Measurements from ENCODE around the gene LINGO1. TPM values are rescaled to one million over a fixed set of nuclear protein-coding genes. Genes with fewer than 3 reads are reported as not detected.

LINGO1 gene
- total and polyA plus RNA-seq, 5 donors = 5.1 to 12.1 (median 8.1) TPM

- intact Hi-C loops (cut with DNase I) = no loop called here
- Histone ChIP-seq H3K27ac (ENCODE audit: low read length) (no peak overlapping the region), H3K9me3 (ENCODE audit: control insufficient read depth, low read length) (no peaks in the 10 kb centered on the region), H3K4me1 (ENCODE audit: control insufficient read depth, insufficient read depth, low read length) (peaks cover 3% of the 10 kb centered on the region), H3K4me3 (ENCODE audit: low read length) (no peak overlapping the region), H3K27me3 (ENCODE audit: control insufficient read depth, insufficient read depth) (no peaks in the 10 kb centered on the region)
- 92% methylated on average over 6 of the region's 6 CpGs for WGBS
- DNase-seq = peak in 1 of 3 donors; percentile 51
- ATAC-seq = no peak
Measured at GRCh38 chr15:77605547-77605946, 27.2 kb downstream of the LINGO1 start.

GRCh38 chr15:77604973-77605372 lies 27.7 kb downstream of the LINGO1 start:
- WGBS = 77% methylated on average over 2 of the region's 2 CpGs
- H3K4me3 ChIP-seq (ENCODE audit: low read length) = no peak overlapping the region
- ATAC-seq (no peak), DNase-seq (no peak)
- peaks cover 3% of the 10 kb centered on the region for H3K4me1 ChIP-seq (ENCODE audit: control insufficient read depth, insufficient read depth, low read length)
- intact Hi-C loops (cut with DNase I) = no loop called here
- H3K9me3 ChIP-seq (ENCODE audit: control insufficient read depth, low read length) = no peaks in the 10 kb centered on the region
- no peaks in the 10 kb centered on the region for H3K27me3 ChIP-seq (ENCODE audit: control insufficient read depth, insufficient read depth)
- no peak overlapping the region for H3K27ac ChIP-seq (ENCODE audit: low read length)

- ATAC-seq (no peak), DNase-seq (peak in 2 of 3 donors; percentile 21 to 30)
- Histone ChIP-seq H3K27me3 (ENCODE audit: control insufficient read depth, insufficient read depth) (no peaks in the 10 kb centered on the region), H3K4me3 (ENCODE audit: low read length) (no peak overlapping the region), H3K4me1 (ENCODE audit: control insufficient read depth, insufficient read depth, low read length) (peaks cover 3% of the 10 kb centered on the region), H3K27ac (ENCODE audit: low read length) (no peak overlapping the region), H3K9me3 (ENCODE audit: control insufficient read depth, low read length) (no peaks in the 10 kb centered on the region)
- intact Hi-C loops (cut with DNase I) = no loop called here
- WGBS = 80% methylated on average over 14 of the region's 14 CpGs
Measured at GRCh38 chr15:77603611-77604336, 28.9 kb downstream of the LINGO1 start.

- 98% methylated on average over 1 of the region's 1 CpG for WGBS
- Histone ChIP-seq H3K9me3 (ENCODE audit: control insufficient read depth, low read length) (no peaks in the 10 kb centered on the region), H3K4me3 (ENCODE audit: low read length) (no peak overlapping the region), H3K4me1 (ENCODE audit: control insufficient read depth, insufficient read depth, low read length) (peaks cover 3% of the 10 kb centered on the region), H3K27me3 (ENCODE audit: control insufficient read depth, insufficient read depth) (no peaks in the 10 kb centered on the region), H3K27ac (ENCODE audit: low read length) (no peak overlapping the region)
- ATAC-seq (no peak), DNase-seq (no peak)
- intact Hi-C loops (cut with DNase I) = no loop called here
Measured at GRCh38 chr15:77602800-77603199, 29.9 kb downstream of the LINGO1 start.

GRCh38 chr15:77599899-77600298 lies 32.8 kb downstream of the LINGO1 start:
- Histone ChIP-seq H3K4me3 (ENCODE audit: low read length) (no peak overlapping the region), H3K4me1 (ENCODE audit: control insufficient read depth, insufficient read depth, low read length) (peaks cover 1% of the 10 kb centered on the region), H3K27ac (ENCODE audit: low read length) (peak overlapping the region; percentile 72), H3K27me3 (ENCODE audit: control insufficient read depth, insufficient read depth) (no peaks in the 10 kb centered on the region), H3K9me3 (ENCODE audit: control insufficient read depth, low read length) (no peaks in the 10 kb centered on the region)
- peak; percentile 87 to 92 for ATAC-seq
- DNase-seq = peak; percentile 85 to 91 (median 90)
- intact Hi-C loops (cut with DNase I) = no loop called here
- 51% methylated on average over 5 of the region's 5 CpGs for WGBS

GRCh38 chr15:77599357-77599756 lies 33.4 kb downstream of the LINGO1 start:
- DNase-seq (peak in 2 of 3 donors; percentile 46 to 51), ATAC-seq (peak; percentile 15 to 28)
- H3K4me1 ChIP-seq (ENCODE audit: control insufficient read depth, insufficient read depth, low read length) = no peaks in the 10 kb centered on the region
- WGBS = 60% methylated on average over 14 of the region's 14 CpGs
- peak overlapping the region; percentile 72 for H3K27ac ChIP-seq (ENCODE audit: low read length)
- no peaks in the 10 kb centered on the region for H3K27me3 ChIP-seq (ENCODE audit: control insufficient read depth, insufficient read depth)
- no peak overlapping the region for H3K4me3 ChIP-seq (ENCODE audit: low read length)
- intact Hi-C loops (cut with DNase I) = no loop called here
- H3K9me3 ChIP-seq (ENCODE audit: control insufficient read depth, low read length) = no peaks in the 10 kb centered on the region

- H3K27ac ChIP-seq (ENCODE audit: low read length) = no peak overlapping the region
- WGBS = 96% methylated on average over 5 of the region's 5 CpGs
- no peaks in the 10 kb centered on the region for H3K4me1 ChIP-seq (ENCODE audit: control insufficient read depth, insufficient read depth, low read length)
- peak in 1 of 3 donors; percentile 3 for DNase-seq
- no peaks in the 10 kb centered on the region for H3K9me3 ChIP-seq (ENCODE audit: control insufficient read depth, low read length)
- no peaks in the 10 kb centered on the region for H3K27me3 ChIP-seq (ENCODE audit: control insufficient read depth, insufficient read depth)
- intact Hi-C loops (cut with DNase I) = no loop called here
- no peak overlapping the region for H3K4me3 ChIP-seq (ENCODE audit: low read length)
- ATAC-seq = no peak
Measured at GRCh38 chr15:77598644-77599043, 34.1 kb downstream of the LINGO1 start.

GRCh38 chr15:77597804-77598453 lies 34.8 kb downstream of the LINGO1 start:
- H3K27me3 ChIP-seq (ENCODE audit: control insufficient read depth, insufficient read depth) = no peaks in the 10 kb centered on the region
- peak; percentile 34 to 75 (median 43) for DNase-seq
- H3K9me3 ChIP-seq (ENCODE audit: control insufficient read depth, low read length) = no peaks in the 10 kb centered on the region
- H3K4me3 ChIP-seq (ENCODE audit: low read length) = no peak overlapping the region
- H3K4me1 ChIP-seq (ENCODE audit: control insufficient read depth, insufficient read depth, low read length) = no peaks in the 10 kb centered on the region
- H3K27ac ChIP-seq (ENCODE audit: low read length) = no peak overlapping the region
- ATAC-seq = peak in 1 of 2 donors; percentile 56
- intact Hi-C loops (cut with DNase I) = no loop called here
- 84% methylated on average over 9 of the region's 9 CpGs for WGBS

GRCh38 chr15:77596821-77597803 lies 35.6 kb downstream of the LINGO1 start:
- Histone ChIP-seq H3K4me1 (ENCODE audit: control insufficient read depth, insufficient read depth, low read length) (no peaks in the 10 kb centered on the region), H3K9me3 (ENCODE audit: control insufficient read depth, low read length) (no peaks in the 10 kb centered on the region), H3K27me3 (ENCODE audit: control insufficient read depth, insufficient read depth) (no peaks in the 10 kb centered on the region), H3K27ac (ENCODE audit: low read length) (no peak overlapping the region), H3K4me3 (ENCODE audit: low read length) (no peak overlapping the region)
- intact Hi-C loops (cut with DNase I) = no loop called here
- ATAC-seq (no peak), DNase-seq (peak in 2 of 3 donors; percentile 20 to 31)
- WGBS = 95% methylated on average over 15 of the region's 15 CpGs

GRCh38 chr15:77595231-77595630 lies 37.5 kb downstream of the LINGO1 start:
- WGBS = 83% methylated on average over 5 of the region's 5 CpGs
- H3K27me3 ChIP-seq (ENCODE audit: control insufficient read depth, insufficient read depth) = no peaks in the 10 kb centered on the region
- ATAC-seq (no peak), DNase-seq (no peak)
- no peak overlapping the region for H3K4me3 ChIP-seq (ENCODE audit: low read length)
- H3K9me3 ChIP-seq (ENCODE audit: control insufficient read depth, low read length) = no peaks in the 10 kb centered on the region
- H3K4me1 ChIP-seq (ENCODE audit: control insufficient read depth, insufficient read depth, low read length) = no peaks in the 10 kb centered on the region
- no peak overlapping the region for H3K27ac ChIP-seq (ENCODE audit: low read length)
- intact Hi-C loops (cut with DNase I) = no loop called here
